Smooth muscle cell of bladder (primary cell): ENCODE data around the gene RNF138. TPM values are rescaled to one million over a fixed set of nuclear protein-coding genes. Genes with fewer than 3 reads are reported as not detected.

ENCODE experiments used
- total RNA-seq: library from RNA; depleted of rRNA; stranded (reverse); fragments of >200 nt; gene quantifications from 2 replicates; pipeline ENCODE4 v1.2.3, GENCODE V29; 2014

RNF138 gene
- 14.1 and 14.4 TPM in 2 replicates for total RNA-seq

GRCh38 chr18:32091724-32092421, at the start of gene RNF138:
RNF138 (plus strand) TSS chr18:32091874; CDS start chr18:32092777, 903 bp downstream.

Other genes with a start within 250 kb of the RNF138 start
- 40.7 and 43.8 TPM in 2 replicates for gene TRAPPC8, start 148.7 kb upstream of the RNF138 start, total RNA-seq
- 0.28 TPM in 2 replicates for gene RNF125, start 73.0 kb upstream of the RNF138 start, total RNA-seq
- gene MEP1B, start 98.2 kb downstream of the RNF138 start, total RNA-seq = not detected in 2 replicates